H1 (cell line): ENCODE data around the gene ALOX5AP. TPM values are rescaled to one million over a fixed set of nuclear protein-coding genes. Genes with fewer than 3 reads are reported as not detected.
A peak's percentile ranks its signal among the peaks of the same experiment; 100 is the strongest.

ENCODE experiments used
- CTCF ChIA-PET: fragments of 300-600 bp; sonication (Branson Sonifier 250); formaldehyde crosslinking; loops from one replicate; lab custom pipeline; 2021; ENCODE audit not compliant: partially characterized antibody; lab: Charles Lee
- POLR2A ChIA-PET: fragments of 300-600 bp; sonication (Branson Sonifier 250); formaldehyde crosslinking; loops from one replicate; lab custom pipeline; 2021; ENCODE audit warnings: inconsistent platforms; ENCODE audit not compliant: partially characterized antibody; lab: Charles Lee
- DNase-seq, 2 experiments: peaks; one replicate each; pipeline versions ENCODE4 v3.0.0 to v3.0.0-alpha.2; 2010 to 2022; ENCODE audit warnings: low spot score in 2 of 2, low read depth in 1 of 2, mixed read lengths in 1 of 2
- FAIRE-seq: peaks from 2 replicates; lab custom pipeline; 2011; peaks lifted over from hg19 to GRCh38; lab: Jason Lieb, UNC
- H2AFZ ChIP-seq: 2 replicates; pipeline ENCODE4 v1.8.1; 2012; ENCODE audit warnings: low read length, inconsistent platforms
- H2AK5ac ChIP-seq: 2 replicates; pipeline ENCODE4 v1.6.1; 2013; ENCODE audit warnings: low read depth, low read length
- H2BK120ac ChIP-seq: replicated peaks from 2 replicates; pipeline ENCODE3; 2013; ENCODE audit warnings: low read depth, low read length, inconsistent platforms
- H2BK12ac ChIP-seq: 2 replicates; pipeline ENCODE4 v1.6.1; 2013; ENCODE audit warnings: low read depth, low read length
- H2BK15ac ChIP-seq: 2 replicates; pipeline ENCODE4 v1.6.1; 2013; ENCODE audit warnings: low read length
- H2BK20ac ChIP-seq: 2 replicates; pipeline ENCODE4 v1.6.1; 2013; ENCODE audit warnings: low read length
- H2BK5ac ChIP-seq: 2 replicates; pipeline ENCODE4 v1.6.1; 2013; ENCODE audit warnings: low read depth, low read length
- H3K14ac ChIP-seq: 2 replicates; pipeline ENCODE4 v1.6.1; 2013; ENCODE audit warnings: inconsistent platforms; ENCODE audit not compliant: insufficient read length
- H3K18ac ChIP-seq: 2 replicates; pipeline ENCODE4 v1.6.1; 2013; ENCODE audit warnings: low read length; ENCODE audit errors: extremely low read depth
- H3K23ac ChIP-seq: 2 replicates; pipeline ENCODE4 v1.6.1; 2013; ENCODE audit warnings: inconsistent platforms; ENCODE audit not compliant: insufficient read length
- H3K23me2 ChIP-seq: 2 replicates; pipeline ENCODE4 v1.6.1; 2013; ENCODE audit warnings: low read depth, low read length
- H3K27ac ChIP-seq: 2 replicates; pipeline ENCODE4 v1.6.1; 2011; ENCODE audit warnings: low read depth, low read length, inconsistent platforms
- H3K27me3 ChIP-seq, 4 experiments: replicated peaks in 1 of 4; 1 replicate in 1 of 4; 2 replicates in 3 of 4; pipeline versions ENCODE4 v1.6.1 to v1.8.1; 2011 to 2013; ENCODE audit warnings: low read length in 3 of 4, mild to moderate bottlenecking in 3 of 4, inconsistent platforms in 2 of 4, mixed read lengths in 2 of 4, moderate library complexity in 1 of 4; ENCODE audit not compliant: control insufficient read depth in 3 of 4, insufficient read depth in 3 of 4; ENCODE audit errors: extremely low read depth in 1 of 4
- H3K36me3 ChIP-seq, 4 experiments: 2 replicates each; pipeline versions ENCODE4 v1.6.1 to v1.8.1; 2011 to 2013; ENCODE audit warnings: mild to moderate bottlenecking in 4 of 4, low read length in 3 of 4, moderate library complexity in 2 of 4, control low read depth in 1 of 4, inconsistent platforms in 1 of 4; ENCODE audit not compliant: insufficient read depth in 4 of 4, control insufficient read depth in 2 of 4
- H3K4ac ChIP-seq: replicated peaks from 2 replicates; pipeline ENCODE3; 2013; ENCODE audit warnings: low read length, low read depth, mixed read lengths, inconsistent platforms; ENCODE audit not compliant: insufficient read length
- H3K4me1 ChIP-seq, 4 experiments: replicated peaks in 1 of 4; 1 replicate in 1 of 4; 2 replicates in 3 of 4; pipeline versions ENCODE4 v1.6.1 to v1.8.1; 2011 to 2013; ENCODE audit warnings: low read length in 3 of 4, inconsistent platforms in 2 of 4, mixed read lengths in 1 of 4; ENCODE audit not compliant: insufficient read depth in 4 of 4, control insufficient read depth in 3 of 4
- H3K4me2 ChIP-seq, 2 experiments: 2 replicates each; pipeline versions ENCODE4 v1.6.1 to v1.8.1; 2011 to 2013; ENCODE audit warnings: low read depth in 2 of 2, low read length in 2 of 2, control low read depth in 1 of 2, inconsistent platforms in 1 of 2, mild to moderate bottlenecking in 1 of 2; ENCODE audit not compliant: insufficient read depth in 1 of 2
- H3K4me3 ChIP-seq, 4 experiments: fragments of 200-600, 300-600 bp in 1 of 4; sonication (generic), shearing (Covaris generic), sonication (Bioruptor Twin) in 1 of 4; 2 replicates each; pipeline versions ENCODE4 v1.5.1 to v1.8.1; 2011 to 2016; ENCODE audit warnings: low read length in 4 of 4, low read depth in 3 of 4, control low read depth in 2 of 4, inconsistent platforms in 2 of 4, mild to moderate bottlenecking in 2 of 4, mixed read lengths in 1 of 4, moderate library complexity in 1 of 4; ENCODE audit not compliant: insufficient read depth in 2 of 4; ENCODE audit errors: extremely low read depth in 1 of 4
- H3K56ac ChIP-seq: replicated peaks from 2 replicates; pipeline ENCODE3; 2013; ENCODE audit warnings: low read depth, mild to moderate bottlenecking, mixed read lengths, low read length, inconsistent platforms; ENCODE audit not compliant: insufficient read length
- H3K79me1 ChIP-seq: 2 replicates; pipeline ENCODE4 v1.6.1; 2013; ENCODE audit warnings: low read depth, low read length, control low read depth
- H3K79me2 ChIP-seq, 2 experiments: 2 replicates each; pipeline versions ENCODE4 v1.6.1 to v1.8.1; 2012 to 2013; ENCODE audit warnings: low read length in 2 of 2, mild to moderate bottlenecking in 2 of 2, inconsistent platforms in 1 of 2; ENCODE audit not compliant: insufficient read depth in 2 of 2, control insufficient read depth in 1 of 2
- H3K9ac ChIP-seq, 4 experiments: replicated peaks in 1 of 4; 1 replicate in 1 of 4; 2 replicates in 3 of 4; pipeline versions ENCODE4 v1.6.1 to v1.8.1; 2011 to 2013; ENCODE audit warnings: low read depth in 3 of 4, low read length in 3 of 4, control low read depth in 2 of 4, mild to moderate bottlenecking in 2 of 4, moderate library complexity in 2 of 4, inconsistent platforms in 1 of 4; ENCODE audit errors: extremely low read depth in 1 of 4
- H3K9me3 ChIP-seq, 2 experiments: 2 replicates each; pipeline versions ENCODE4 v1.6.1 to v1.8.1; 2012 to 2013; ENCODE audit warnings: mild to moderate bottlenecking in 2 of 2, moderate library complexity in 2 of 2, control low read depth in 1 of 2, inconsistent platforms in 1 of 2, low read depth in 1 of 2, low read length in 1 of 2, mixed read lengths in 1 of 2; ENCODE audit not compliant: insufficient read depth in 2 of 2
- H4K20me1 ChIP-seq, 2 experiments: replicated peaks in 1 of 2; 2 replicates each; pipeline versions ENCODE3 to v1.8.1; 2011 to 2013; ENCODE audit warnings: inconsistent platforms in 2 of 2, low read length in 2 of 2, mild to moderate bottlenecking in 1 of 2; ENCODE audit not compliant: insufficient read depth in 2 of 2, control insufficient read depth in 1 of 2
- H4K5ac ChIP-seq: 2 replicates; pipeline ENCODE4 v1.6.1; 2013; ENCODE audit warnings: low read length, low read depth, mixed read lengths, inconsistent platforms; ENCODE audit not compliant: insufficient read length
- H4K8ac ChIP-seq: 2 replicates; pipeline ENCODE4 v1.8.0; 2013; ENCODE audit warnings: mild to moderate bottlenecking, moderate library complexity, low read length, inconsistent platforms; ENCODE audit not compliant: insufficient read depth; ENCODE audit errors: extremely low read depth
- H4K91ac ChIP-seq: replicated peaks from 2 replicates; pipeline ENCODE3; 2013; ENCODE audit warnings: low read length, mixed read lengths, inconsistent platforms; ENCODE audit not compliant: insufficient read length
- ASH2L ChIP-seq: fragments of 200-600, 300-600 bp; sonication (generic); IDR thresholded peaks from one replicate; pipeline ENCODE4 v1.7.1; 2017; ENCODE audit warnings: low read length
- BRCA1 ChIP-seq: IDR thresholded peaks from 2 replicates; pipeline ENCODE4 v1.6.1; 2012; ENCODE audit warnings: low read depth, low read length, improper control_type of control experiment
- KDM1A ChIP-seq: fragments of 200-600, 300-600 bp; sonication (generic); IDR thresholded peaks from 2 replicates; pipeline ENCODE4 v1.7.1; 2016; ENCODE audit warnings: mild to moderate bottlenecking, low read length, borderline replicate concordance
- ZNF274 ChIP-seq: IDR thresholded peaks from 2 replicates; pipeline ENCODE4 v1.7.0; 2012; ENCODE audit warnings: low read length, borderline replicate concordance; ENCODE audit errors: extremely low read depth
- WGBS, 2 experiments: shearing (Covaris generic) in 1 of 2; methylation state at CpG; one replicate each; pipeline versions ENCODE4 v1.1.6 to v1.1.7; 2013 to 2015; ENCODE audit warnings: low lambda C conversion rate in 2 of 2, mixed read lengths in 2 of 2, inconsistent platforms in 1 of 2, low coverage in 1 of 2, missing lambda C conversion rate in 1 of 2; ENCODE audit not compliant: insufficient replicate concordance in 2 of 2, insufficient coverage in 1 of 2, insufficient read length in 1 of 2; ENCODE audit errors: extremely low coverage in 1 of 2, missing lambda C conversion rate in 1 of 2; 5-methylcytosine and 5-hydroxymethylcytosine counted together
- polyA plus RNA-seq, 7 experiments: library from polyadenylated mRNA; depleted of rRNA in 3 of 7; stranded (reverse) in 5 of 7; unstranded in 2 of 7; fragments of >200 nt in 5 of 7; fragments of 200-250 nt in 2 of 7; gene quantifications; 1 replicate in 5 of 7; 2 replicates in 1 of 7; 4 replicates in 1 of 7; pipeline versions ENCODE4 v1.2.1 to v1.2.3, GENCODE V29; 2011 to 2013; ENCODE audit warnings: missing spikeins in 2 of 7, mixed read lengths in 2 of 7
- total RNA-seq: library from RNA; stranded (reverse); fragmentation: NEBNext Ultra II Directional; extraction: Animal tissue kit (Norgen Biotek cat#: 25700); gene quantifications from 2 replicates; pipeline ENCODE4 v1.2.1, GENCODE V29; 2021

Gene ALOX5AP
- total and polyA plus RNA-seq, 2 of the 8 experiments (the other 6 are each of a cell fraction or from before 2014, with no cell fraction given), result not detected

- CTCF ChIA-PET, result interaction anchor here (0.7 to 1.5 kb wide), 5 partner anchors 9 to 172 kb away, joined by 3 to 5 read pairs (median 4); no protein-coding TSS in a partner anchor
Observed at GRCh38 chr13:30807392-30807791, 72.0 kb downstream of the ALOX5AP start.

More at GRCh38 chr13:30807392-30807791, 72.0 kb downstream of the ALOX5AP start:
- Histone ChIP-seq H3K27me3 (peaks cover 0 to 3% (median 0%) of the 10 kb centered on the region in 4 experiments; a peak in 1 of 7 replicates), H3K23me2 (no peaks in the 10 kb centered on the region), H4K5ac (no peak overlapping the region), H2AK5ac (no peak overlapping the region), H2AFZ (no peak overlapping the region), H3K14ac (no peak overlapping the region), H3K18ac (no peak overlapping the region), H2BK5ac (no peak overlapping the region), H3K79me1 (no peaks in the 10 kb centered on the region), H3K4me2 (no peak overlapping the region), H3K9ac (no peak overlapping the region), H4K8ac (no peak overlapping the region), H2BK12ac (no peak overlapping the region), H3K56ac (no peak overlapping the region), H4K20me1 (no peaks in the 10 kb centered on the region), H3K9me3 (no peaks in the 10 kb centered on the region), H3K4me3 (no peak overlapping the region), H3K4ac (no peak overlapping the region), H3K23ac (no peak overlapping the region), H3K4me1 (peaks cover 0 to 5% (median 2%) of the 10 kb centered on the region in 4 experiments; a peak in 4 of 7 replicates), H3K27ac (no peak overlapping the region), H3K36me3 (no peaks in the 10 kb centered on the region), H4K91ac (no peak overlapping the region), H3K79me2 (no peaks in the 10 kb centered on the region), H2BK15ac (no peak overlapping the region), H2BK120ac (no peak overlapping the region), H2BK20ac (no peak overlapping the region)
- 95% methylated on average over 4 of the region's 4 CpGs; no CpG with 5 or more reads in 1 of the 2 experiments for WGBS, 2 experiments
- DNase-seq (no peak), FAIRE-seq (no peak)
- TF ChIP-seq BRCA1, result no peak
- peak; percentile 69; the same call in 1 of the 2 replicates for TF ChIP-seq KDM1A
- no peak for TF ChIP-seq ZNF274
- no peak for TF ChIP-seq ASH2L
- POLR2A ChIA-PET, result no interaction called here
